Measurements from ENCODE around the gene CHST15.

- TF ChIP-seq EZH2 (IDR thresholded peaks at IDR 0.05; ENCODE audit: borderline replicate concordance, insufficient read depth, low read length, poor library complexity, severe bottlenecking) (no peak), CTCF (IDR thresholded peaks at IDR 0.05; ENCODE audit: poor library complexity, severe bottlenecking) (no peak), SMC3 (conservative IDR thresholded peaks at IDR 0.05; ENCODE audit: poor library complexity) (no peak)
Observed at GRCh38 chr10:124032971-124033886, 60.2 kb downstream of the CHST15 start.
